Renal cortical epithelial cell (primary cell): Measurements from ENCODE around the gene RHOJ. TPM values are rescaled to one million over a fixed set of nuclear protein-coding genes. Genes with fewer than 3 reads are reported as not detected.
"Not testable (repeated sequence)": the region's sequence is repeated elsewhere in the genome, so short reads cannot be mapped to it uniquely, and the experiment has no call there.

Source experiments
- DNase-seq: peaks from one replicate; pipeline ENCODE4 v3.0.0-alpha.2; 2011; ENCODE audit warnings: low read depth
- total RNA-seq: library from RNA; depleted of rRNA; stranded (reverse); fragments of >200 nt; gene quantifications from 2 replicates; pipeline ENCODE4 v1.2.3, GENCODE V29; 2014

RHOJ gene
- total RNA-seq, 1 donor from 2014 or later: 0.10 TPM

DNA sequence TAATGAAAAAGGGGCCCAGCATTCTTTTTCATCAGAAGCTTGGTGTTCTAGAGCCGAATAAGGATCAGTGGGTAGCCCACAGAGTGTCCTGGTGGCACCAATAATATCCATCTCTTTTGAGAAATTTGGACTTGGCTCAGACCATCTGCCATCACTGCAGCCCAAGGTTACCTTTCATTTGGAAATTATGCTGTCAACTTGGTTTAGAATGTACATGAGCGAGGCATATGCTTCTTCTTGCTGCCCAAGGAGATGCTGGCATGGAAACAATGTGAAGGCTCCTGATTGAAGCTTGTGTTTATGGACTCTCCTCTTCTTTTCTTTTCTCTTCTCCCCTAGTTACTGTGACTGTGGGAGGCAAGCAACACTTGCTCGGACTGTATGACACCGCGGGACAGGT is 64.5 kb downstream of the RHOJ start:
- DNase-seq: no peak

DNA sequence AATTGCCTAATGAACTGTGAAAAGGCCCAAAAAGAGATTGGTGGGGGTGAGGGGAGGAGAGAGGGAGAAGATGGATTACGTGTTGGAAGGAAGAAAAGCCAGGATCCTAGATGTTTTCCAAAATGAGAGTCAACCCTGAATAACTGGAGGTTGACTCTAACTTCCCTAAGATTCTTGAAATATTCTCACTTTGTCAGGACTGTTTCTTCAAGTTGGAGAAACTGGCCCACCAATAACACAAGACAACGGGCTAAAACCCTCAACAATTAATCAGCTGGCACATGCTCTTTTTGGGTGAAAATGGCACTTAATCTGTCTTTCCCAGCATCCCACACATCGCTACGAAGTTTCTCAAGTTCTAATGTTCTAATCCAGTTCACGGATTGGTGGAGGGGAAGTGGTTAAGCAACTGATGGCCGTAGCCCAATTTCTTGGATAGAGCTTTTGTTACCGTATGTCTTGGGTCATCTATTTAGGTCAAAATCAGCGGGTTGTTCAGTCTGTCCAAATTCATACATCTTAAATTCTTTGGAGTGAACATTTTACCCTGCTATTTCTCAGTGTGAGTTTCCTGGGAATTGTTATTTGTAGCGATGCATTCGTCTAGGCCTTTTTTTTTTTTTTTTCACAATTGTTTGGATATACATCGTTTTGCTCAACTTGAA is 65.5 kb downstream of the RHOJ start:
- no peak for DNase-seq

DNA sequence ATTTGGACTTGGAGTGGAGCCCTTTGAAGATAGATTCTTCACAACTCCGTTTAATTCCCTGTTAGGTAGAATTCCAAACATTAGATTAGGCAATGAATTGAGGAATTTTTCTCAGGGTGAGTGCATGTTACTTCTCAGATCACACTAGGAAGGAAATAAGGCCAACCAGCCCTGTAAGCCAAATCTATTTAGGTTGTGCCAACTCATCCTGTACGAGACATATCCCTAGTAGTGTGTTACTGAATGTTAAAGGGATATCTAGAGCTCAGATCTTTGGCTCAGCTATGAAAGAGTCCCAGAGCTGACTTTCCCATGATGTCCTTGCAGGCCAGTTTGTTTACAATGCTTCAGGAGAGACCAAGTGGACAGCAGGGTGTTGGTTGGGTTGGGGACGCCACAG is 68.9 kb downstream of the RHOJ start:
- DNase-seq: no peak

DNA sequence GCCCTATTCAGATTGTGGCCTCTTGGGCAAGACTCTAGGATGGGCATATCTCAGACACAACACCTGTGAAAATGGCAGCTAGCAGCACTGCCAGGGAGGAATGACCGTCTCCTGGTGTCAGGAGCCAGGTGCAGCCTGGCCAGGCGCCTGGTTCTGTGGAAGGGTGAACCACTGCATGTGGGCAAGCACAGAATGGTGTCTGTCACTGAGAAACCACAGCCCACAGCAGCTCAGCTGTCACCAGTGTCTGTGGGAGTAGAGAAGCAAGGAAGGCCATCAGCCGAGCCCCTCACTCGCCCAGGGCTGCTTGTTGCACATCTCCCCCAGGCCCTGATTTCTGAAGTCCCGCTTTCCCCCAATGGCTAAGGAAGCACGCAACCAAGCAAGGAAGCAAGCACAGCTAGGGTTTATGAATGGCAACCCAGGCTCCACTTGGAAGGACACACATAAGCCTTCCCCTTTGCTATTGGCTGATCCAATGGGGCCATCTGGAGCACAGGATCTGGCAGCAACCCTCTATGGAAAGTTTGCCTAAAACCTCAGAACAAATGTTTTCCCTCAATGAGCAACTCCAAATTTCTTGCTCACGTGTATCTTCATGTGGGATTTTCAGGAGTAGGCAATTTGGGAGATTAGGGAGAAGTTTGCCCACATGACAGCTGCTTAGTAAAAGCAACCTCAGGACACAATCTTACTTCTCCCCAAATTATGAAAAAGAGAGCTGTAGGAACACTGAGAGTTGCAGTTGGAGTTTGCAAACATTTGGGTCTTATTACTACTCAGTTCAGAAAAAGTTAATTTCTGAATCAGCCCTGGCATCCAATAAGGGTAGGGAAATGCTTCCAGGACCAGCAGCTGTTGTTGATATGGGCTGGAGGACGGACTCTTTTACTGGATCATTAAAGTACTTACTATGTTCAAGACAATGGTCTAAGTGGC is 69.7 kb downstream of the RHOJ start:
- no peak for DNase-seq

DNA sequence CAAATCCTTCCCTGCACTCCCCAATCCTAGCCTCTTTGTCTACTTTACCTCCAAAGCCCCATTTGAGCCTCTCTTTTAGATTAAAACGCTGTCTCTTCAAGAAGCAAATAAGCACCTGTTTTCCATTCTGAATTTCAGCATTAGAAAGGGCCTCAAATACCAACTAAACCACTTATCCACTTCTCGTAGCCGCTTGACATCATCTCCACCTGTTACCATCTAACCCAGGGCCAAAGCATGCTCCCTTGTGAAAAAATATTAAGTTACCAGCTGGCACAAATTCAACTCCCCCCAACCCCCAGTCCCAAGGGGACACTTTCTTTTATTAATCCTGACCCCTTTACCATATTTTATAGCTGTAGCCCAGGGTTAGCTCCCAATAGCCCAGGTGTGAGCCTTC is 71.4 kb downstream of the RHOJ start:
- no peak for DNase-seq

DNA sequence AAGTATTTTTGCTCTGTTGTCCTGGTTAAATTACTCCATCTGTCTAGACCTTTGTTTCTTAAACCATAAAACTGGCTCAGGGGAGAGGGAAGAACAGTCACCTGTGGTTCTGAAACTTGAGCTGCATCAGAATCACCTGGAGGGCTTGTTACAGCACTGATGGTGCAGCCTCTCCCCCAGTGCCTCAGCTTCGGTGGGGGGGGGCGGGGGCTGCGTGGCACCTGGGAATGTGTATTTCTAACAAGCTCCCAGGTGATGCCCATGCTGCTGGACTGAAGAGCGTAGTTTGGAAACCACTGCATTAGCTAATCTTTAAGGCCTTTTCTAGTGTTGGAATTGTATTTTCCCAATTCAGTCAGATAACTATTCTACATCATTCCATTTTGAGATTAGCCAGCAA is 71.8 kb downstream of the RHOJ start:
- DNase-seq: no peak

DNA sequence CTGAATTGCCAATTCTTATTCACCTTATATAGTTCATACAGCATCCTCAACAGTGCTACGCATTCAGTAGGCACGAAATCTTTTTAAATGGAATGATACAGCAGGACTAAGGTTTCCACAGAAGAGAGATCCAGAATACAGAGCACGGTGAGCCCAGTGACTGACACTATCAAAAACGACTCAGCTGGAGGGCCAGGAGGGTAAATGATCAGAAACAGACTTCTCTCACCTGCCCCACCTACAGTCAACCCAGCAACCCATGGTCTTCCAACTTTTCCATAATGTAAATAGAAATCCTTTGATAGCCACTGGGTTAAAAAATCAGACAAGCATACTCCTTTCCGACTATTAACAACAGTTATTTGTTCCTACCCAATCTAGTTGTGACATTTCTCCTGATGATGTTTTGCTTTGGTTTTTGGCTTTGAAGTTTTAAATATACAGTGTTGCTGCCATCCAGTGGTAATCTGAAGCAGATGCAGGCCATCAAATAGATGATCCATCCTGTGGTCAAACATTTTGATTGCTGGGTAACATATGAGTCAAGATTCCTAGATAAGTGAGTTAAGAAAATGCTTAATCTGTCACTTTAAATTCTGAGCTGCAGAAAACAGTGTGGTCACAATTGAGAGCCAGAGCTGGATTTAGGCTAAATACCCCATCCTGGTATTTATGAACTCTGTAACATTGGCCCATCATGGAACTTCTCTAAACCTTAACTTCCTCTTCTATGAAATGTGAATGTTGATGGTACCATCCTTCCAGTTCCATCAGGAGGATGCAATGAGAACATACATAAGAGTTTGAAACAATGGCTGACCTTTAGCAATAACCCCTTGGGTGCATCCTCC is 72.5 kb downstream of the RHOJ start:
- peak; percentile 46 for DNase-seq

DNA sequence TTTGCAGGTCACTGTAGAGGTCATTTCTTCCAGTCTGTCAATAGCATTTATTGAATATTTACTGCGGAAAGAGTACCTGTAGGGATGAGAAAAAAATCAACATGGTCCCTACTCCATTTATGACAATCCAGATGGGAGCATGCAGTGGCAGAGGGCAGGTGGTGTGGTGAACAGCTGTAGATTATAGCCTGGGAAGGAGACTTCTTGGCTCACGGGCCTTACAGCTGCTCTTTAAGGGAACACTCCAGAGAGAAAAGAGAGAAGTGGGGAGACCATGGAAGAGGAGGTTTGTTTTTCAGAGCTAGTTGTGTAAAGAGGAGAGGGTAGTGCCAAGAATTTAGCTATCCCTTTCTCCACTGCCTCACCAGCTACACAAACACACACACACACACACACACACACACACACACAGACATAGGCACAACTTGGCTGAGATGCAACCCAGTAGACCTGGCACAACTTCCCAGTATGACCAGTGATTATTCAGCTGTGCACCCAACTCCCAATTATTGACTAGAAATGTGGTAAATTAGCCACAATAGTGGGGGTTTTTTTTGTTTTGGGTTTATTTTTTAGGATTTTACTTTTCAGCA is 73.4 kb downstream of the RHOJ start:
- DNase-seq: no peak

DNA sequence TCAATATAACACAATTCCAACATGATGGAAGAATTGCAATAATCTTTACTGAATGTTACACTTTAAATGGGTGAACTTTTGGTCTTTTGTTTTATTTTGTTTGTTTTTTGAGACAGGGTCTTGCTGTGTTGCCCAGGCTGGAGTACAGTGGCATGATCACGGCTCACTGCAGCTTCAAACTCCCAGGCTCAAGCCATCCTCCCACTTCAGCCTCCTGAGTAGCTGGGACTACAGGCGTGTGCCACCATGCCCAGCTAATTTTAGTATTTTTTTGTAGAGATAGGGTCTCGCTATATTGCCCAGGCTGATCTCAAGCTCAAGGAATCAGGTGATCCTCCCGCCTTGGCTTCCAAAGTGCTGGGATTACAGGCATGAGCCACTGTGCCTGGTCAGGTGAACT is 75.7 kb downstream of the RHOJ start:
- DNase-seq: not testable (repeated sequence)

DNA sequence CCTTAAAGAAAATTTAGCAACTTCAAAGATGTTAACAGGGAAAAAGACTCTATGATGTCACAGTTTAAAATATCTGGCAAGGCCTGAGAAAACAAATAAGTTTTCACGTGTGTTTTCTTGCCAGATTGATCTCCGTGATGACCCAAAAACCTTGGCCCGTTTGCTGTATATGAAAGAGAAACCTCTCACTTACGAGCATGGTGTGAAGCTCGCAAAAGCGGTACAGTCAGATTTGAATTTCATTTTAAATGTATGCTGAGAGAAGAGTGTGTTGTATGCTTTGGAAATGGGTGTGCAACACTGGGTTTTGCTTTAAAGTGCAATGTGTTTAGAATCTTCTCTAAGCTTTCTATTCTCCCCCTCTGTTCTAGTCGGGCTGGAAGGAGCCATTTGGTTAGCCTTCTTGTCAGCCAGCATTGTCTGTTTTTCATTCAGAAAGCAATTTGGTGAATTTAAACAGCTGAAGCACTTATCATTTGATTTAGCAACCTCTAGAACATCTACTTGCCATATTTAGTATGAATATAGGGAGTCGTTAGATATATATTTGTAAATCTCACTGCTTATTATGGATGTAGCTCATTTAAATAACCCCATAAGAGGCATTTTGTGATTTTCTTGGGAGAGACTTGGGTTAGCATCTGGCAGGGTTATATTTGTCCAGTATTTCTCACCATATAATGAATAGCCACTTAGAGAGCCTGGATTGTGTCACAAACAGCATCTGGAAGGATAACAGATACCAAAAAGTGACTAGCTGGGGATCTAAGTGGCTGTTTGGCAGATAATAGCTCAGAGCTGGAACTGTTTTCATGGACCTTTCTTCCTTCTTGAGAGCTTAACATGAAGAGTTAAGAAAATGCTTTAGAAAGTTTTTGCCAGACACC is 79.0 kb downstream of the RHOJ start:
- no peak for DNase-seq

DNA sequence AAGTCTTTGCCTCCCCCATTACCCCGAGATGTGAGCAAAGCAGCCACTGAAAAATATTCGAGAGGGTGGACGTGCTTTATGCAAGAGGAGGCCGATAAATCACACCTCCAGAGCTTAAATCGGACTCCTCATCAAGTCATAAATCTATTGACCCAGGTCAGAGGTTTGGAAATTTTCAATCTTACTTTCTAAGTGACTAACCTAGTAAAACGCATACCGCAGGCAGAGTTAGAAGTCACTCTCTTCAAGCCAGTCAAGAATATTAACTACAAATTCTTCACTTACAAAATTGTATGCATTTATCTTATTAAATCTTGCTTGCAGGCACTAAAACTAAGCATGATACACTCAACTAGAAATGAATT is 79.6 kb downstream of the RHOJ start:
- DNase-seq: no peak

DNA sequence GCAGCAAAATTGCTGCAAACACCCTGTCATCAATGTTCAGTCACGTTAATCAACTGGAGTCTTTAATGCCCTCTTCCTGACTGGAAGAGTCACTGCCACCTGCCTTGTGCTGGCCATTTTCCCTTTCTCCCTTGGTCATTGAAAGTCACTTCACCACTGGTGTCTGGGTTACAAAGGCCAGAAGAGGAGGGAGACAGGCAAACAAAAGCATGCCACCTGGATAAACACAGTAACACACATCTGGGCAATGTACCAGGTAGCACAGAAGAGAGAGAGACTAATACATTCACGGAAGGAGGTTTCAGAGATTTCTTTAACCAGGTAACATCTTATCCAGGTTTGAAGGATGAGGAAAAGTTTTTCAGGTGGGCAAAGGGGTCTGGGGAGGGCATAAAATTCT is 81.8 kb downstream of the RHOJ start:
- no peak for DNase-seq

DNA sequence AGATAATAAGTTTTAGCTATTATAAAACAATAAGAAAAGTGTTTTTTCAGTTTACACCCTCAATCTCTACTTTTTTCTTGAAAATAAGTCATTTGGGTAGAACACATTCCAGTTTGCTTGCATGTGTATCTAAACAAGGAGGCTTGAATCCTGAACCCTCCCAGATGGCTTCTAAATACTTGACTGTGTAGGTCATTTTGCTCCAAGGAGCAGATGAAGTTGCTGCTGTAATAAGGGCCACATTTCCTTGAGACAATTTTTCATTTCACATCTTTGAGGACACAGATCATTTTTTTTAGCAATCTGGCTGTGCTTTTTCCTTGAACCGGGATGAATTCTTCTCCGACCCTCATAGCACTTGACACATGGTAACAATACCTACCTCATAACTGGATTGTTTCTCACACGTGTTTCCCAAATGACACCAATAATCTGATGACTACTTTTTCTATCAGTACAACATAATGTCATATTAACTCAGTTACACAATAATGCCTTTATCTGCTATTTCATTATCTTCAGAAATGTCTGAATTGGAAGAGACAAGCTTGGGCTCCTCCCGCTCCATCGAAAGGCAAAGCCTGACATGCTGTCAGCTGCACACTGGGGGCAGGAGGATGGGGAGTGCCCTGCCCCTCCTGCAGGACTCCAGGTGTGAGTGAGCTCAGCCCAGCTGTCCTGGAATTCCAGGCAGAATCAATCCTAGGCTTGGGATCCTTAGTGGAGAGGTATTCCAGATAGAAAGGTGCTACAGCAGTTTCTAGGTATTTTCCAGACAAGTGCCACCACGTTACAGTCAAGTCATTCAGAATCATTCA is 83.6 kb downstream of the RHOJ start:
- DNase-seq: no peak

DNA sequence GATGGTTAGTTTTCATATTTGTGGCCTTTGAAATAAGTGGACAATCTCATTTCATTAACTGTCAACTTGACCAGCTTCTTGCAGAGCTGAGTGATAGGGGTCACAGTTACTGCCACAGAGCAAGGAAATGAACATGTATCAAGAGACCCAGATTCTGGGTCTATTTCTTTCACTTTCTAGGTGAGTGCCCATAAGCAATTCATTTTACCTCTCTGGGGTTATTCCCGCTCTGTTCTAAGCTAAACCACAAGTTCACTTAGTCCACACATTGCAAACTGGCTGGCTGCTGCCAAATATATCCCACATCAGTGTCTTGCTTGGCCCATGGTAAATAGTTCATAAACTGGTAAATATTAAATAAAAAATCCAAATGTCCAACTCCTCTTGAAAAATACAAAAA is 84.6 kb downstream of the RHOJ start:
- DNase-seq: no peak

DNA sequence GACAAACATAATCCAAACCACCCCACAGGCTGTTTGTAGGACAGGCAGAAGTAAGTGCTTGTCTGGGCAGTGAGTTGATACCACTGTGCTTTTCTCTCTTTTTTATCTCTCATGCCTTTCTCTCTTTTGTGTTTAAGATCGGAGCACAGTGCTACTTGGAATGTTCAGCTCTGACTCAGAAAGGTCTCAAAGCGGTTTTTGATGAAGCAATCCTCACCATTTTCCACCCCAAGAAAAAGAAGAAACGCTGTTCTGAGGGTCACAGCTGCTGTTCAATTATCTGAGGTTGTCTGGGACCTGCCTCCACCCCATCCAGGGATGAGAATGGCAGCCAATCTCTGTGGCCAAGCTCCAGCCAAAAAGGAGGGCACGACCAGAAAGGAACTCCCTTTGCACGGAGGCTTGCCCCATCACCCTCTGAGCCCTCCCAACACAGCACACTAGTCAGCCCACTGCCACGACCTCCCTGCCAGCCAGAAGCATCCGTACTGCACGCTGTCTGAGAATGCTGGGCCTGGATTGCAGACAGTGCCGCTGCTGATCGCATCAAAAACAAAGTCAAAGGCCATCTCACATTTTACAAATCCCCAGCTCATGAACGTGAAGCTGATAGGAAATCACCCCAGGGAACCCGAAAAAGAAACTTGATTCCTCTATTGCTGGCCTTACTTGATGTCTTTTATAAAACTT is 86.6 kb downstream of the RHOJ start:
- no peak for DNase-seq

DNA sequence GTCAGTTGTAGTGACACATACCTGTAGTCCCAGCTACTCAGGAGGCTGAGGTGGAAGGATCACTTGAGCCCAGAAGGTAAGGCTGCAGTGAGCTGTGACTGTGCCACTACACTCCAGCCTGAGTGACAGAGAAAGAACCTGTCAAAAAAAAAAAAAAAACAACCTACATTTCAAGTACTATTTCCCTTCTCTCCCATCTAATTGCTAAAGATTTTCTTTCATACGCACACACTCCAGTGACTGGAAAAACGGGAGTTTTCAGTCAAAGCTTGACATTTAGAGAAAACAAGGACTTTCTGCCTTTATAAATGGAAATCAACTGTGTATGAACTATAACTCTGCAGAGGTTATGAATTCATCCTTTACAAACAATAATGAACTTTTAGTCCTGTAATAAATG is 88.6 kb downstream of the RHOJ start:
- DNase-seq: no peak

DNA sequence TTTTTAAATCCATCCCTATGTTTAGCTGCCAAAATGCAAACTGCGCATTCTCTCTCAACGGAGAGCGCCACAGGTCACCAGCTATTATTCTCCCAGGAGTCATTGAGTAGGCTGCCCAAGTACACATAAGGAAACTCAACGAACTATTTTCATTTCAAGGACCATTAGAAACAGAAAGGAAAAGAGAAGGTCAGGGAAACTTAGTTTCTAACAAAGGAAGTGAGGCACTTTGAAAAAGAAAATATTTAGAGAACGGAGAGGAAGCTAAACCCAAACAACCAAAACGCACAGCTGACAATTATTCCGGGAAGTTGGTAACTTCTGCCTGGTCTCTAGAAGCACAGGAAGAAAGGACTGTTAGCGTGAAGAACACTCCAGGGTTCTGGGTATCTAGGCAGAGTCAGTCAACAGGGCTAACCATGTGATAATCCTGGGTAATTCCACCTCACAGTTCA is 91.0 kb downstream of the RHOJ start:
- no peak for DNase-seq

DNA sequence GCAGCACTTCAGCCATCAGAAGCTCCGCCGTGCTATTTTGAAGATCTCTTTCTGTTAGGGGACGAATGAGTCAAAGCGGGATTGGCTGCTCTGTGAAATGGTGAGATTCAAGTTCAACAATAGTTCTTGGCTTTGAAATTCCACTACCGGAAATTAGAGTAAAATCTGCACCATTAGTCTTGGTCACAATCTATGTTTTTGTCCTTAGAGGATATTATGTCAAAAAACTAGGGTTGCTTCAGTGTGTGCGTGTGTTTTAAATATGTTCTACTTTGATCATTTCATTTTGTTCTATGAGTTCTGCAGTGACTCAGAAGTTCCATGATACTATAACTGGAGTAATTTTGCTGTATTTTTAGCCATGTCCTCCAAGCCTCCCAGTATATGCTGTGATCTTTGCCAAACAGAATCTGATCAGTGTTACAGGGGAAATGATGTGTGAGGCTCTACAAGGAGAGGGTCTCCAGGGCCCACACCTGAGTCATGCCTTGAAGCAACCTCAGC is 91.9 kb downstream of the RHOJ start:
- DNase-seq: no peak

DNA sequence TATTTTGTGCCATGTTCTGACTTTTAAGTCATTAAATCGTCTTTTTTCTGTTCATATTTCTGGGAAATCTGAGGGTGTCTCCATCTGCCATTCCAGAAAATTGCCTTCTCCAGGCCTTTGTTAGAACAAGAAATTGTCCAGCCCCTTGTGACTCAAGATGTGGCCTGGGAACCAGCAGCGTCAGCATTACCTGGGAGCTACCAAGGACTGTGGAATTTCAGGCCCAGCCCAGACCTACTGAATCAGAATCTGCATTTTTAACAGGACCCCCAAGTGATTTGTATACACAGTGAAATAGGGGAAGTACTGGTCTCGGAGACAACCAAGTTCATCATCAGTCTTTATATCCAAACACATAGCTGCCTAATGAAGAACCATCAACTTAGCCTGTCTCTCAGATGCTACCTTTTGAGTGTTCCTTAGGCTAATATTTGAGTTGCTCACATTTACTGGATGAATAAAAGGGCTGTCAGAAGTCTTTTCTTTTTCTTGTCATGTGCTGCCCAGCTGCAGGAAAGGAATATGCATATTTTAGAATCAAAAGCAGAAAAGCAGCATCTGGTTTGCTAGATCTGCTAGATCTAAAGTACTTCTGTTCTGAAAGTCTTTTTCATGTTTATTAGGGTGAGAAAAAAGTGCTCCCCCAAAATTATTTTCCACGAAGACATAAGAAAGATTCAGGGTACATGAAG is 93.3 kb downstream of the RHOJ start:
- DNase-seq: no peak
